SJCRH30 (cell line): Measurements from ENCODE around the gene DNAH2. TPM values are rescaled to one million over a fixed set of nuclear protein-coding genes. Genes with fewer than 3 reads are reported as not detected.

Source experiments
- DNase-seq, 2 experiments: peaks; one replicate each; pipeline ENCODE4 v3.0.0-alpha.2; 2015 to 2020
- H3K27ac ChIP-seq: fragments of 250-450 bp; sonication (Bioruptor Pico); 2 replicates; pipeline ENCODE4 v1.5.1; 2020; ENCODE audit warnings: mild to moderate bottlenecking, moderate library complexity
- H3K27me3 ChIP-seq: fragments of 250-450 bp; sonication (Bioruptor Pico); 2 replicates; pipeline ENCODE4 v1.5.1; 2020; ENCODE audit warnings: mild to moderate bottlenecking, moderate library complexity
- H3K36me3 ChIP-seq: fragments of 250-450 bp; sonication (Bioruptor Pico); 2 replicates; pipeline ENCODE4 v1.5.1; 2020; ENCODE audit warnings: mild to moderate bottlenecking, moderate library complexity
- H3K4me1 ChIP-seq: fragments of 250-450 bp; sonication (Bioruptor Pico); 2 replicates; pipeline ENCODE4 v1.5.1; 2020; ENCODE audit warnings: mild to moderate bottlenecking, moderate library complexity
- H3K4me3 ChIP-seq: fragments of 250-450 bp; sonication (Bioruptor Pico); 2 replicates; pipeline ENCODE4 v1.5.1; 2020; ENCODE audit warnings: mild to moderate bottlenecking, moderate library complexity
- H3K9me3 ChIP-seq: fragments of 250-450 bp; sonication (Bioruptor Pico); replicated peaks from 2 replicates; pipeline ENCODE4 v1.5.1; 2020; ENCODE audit warnings: mild to moderate bottlenecking, moderate library complexity
- total RNA-seq: library from RNA; depleted of rRNA; stranded (reverse); fragments of >200 nt; shearing (Covaris generic); gene quantifications from 2 replicates; pipeline ENCODE4 v1.2.3, GENCODE V29; 2014; rRNA removed

Gene DNAH2
- total RNA-seq, 1 experiment from 2014 or later: not detected

DNA sequence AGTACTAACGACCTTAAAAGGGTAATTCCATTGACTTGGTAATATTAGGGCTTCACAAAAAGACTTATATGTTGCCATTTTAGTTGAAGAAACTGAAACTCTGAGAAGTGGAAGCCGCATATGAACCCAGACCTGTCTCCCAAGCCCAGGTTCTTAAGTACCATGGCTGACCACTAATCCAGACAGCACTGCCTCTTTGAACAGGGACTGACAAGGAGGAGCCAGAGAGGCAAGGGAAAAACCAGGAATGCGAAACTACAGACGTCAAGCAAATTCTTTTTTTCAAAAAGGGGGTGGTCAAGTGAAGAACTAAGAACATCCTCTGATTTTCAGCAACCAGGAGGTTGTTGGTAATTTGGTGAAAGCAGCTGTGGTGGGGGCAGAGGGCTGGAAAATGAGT, 155.5 kb downstream of the DNAH2 start:
- Histone ChIP-seq H3K27ac (no peak overlapping the region), H3K4me3 (no peak overlapping the region), H3K36me3 (peaks cover 18% of the 10 kb centered on the region), H3K9me3 (no peaks in the 10 kb centered on the region), H3K4me1 (no peaks in the 10 kb centered on the region), H3K27me3 (no peaks in the 10 kb centered on the region)
- DNase-seq: no peak

DNA sequence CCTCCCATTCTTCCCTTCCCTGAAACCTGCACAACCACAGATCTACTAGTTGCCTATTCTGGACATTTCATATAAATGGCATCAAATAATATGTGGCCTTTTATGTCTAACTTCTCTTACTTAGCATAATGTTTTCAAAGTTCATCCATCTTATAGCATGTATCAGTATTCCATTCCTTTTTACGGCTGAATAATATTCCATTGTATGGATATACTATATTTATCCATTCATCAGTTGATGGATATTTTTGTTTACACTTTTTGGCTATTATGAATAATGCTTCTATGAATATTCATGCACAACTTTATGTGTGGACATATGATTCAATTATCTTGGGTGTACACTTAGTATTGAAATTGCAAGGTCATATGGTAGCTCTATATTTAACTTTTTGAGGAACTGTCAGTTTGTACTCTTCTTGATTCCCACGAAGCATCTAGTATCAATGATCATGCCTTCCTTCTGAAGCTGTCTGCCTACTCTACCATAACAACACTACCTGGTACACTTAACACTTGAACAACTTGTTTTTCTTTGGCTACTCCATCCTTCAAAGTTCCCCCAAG, 158.3 kb downstream of the DNAH2 start:
- H3K4me3 ChIP-seq: no peak overlapping the region
- no peaks in the 10 kb centered on the region for H3K4me1 ChIP-seq
- no peaks in the 10 kb centered on the region for H3K9me3 ChIP-seq
- DNase-seq: no peak
- no peaks in the 10 kb centered on the region for H3K27me3 ChIP-seq
- no peak overlapping the region for H3K27ac ChIP-seq
- peaks cover 29% of the 10 kb centered on the region for H3K36me3 ChIP-seq

DNA sequence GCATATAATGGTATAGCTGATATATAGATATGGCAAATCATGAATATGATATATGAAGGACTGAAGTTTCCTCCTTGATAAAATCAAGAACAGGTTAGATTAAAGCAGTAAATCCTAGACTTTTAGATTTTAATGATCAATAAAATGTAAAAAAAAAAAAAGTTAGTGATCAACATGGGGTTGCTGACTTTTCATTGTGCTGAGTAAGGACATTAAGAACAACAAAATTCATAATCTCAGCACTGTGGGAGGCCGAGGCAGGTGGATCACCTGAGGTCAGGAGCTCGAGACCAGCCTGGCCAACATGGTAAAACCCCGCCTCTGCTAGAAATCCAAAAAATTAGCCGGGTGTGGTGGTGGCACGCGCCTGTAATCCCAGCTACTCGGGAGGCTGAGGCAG, 160.7 kb downstream of the DNAH2 start:
- H3K4me1 ChIP-seq: no peaks in the 10 kb centered on the region
- H3K9me3 ChIP-seq: no peaks in the 10 kb centered on the region
- no peaks in the 10 kb centered on the region for H3K27me3 ChIP-seq
- H3K27ac ChIP-seq: no peak overlapping the region
- DNase-seq: no peak
- peaks cover 25% of the 10 kb centered on the region for H3K36me3 ChIP-seq
- no peak overlapping the region for H3K4me3 ChIP-seq

DNA sequence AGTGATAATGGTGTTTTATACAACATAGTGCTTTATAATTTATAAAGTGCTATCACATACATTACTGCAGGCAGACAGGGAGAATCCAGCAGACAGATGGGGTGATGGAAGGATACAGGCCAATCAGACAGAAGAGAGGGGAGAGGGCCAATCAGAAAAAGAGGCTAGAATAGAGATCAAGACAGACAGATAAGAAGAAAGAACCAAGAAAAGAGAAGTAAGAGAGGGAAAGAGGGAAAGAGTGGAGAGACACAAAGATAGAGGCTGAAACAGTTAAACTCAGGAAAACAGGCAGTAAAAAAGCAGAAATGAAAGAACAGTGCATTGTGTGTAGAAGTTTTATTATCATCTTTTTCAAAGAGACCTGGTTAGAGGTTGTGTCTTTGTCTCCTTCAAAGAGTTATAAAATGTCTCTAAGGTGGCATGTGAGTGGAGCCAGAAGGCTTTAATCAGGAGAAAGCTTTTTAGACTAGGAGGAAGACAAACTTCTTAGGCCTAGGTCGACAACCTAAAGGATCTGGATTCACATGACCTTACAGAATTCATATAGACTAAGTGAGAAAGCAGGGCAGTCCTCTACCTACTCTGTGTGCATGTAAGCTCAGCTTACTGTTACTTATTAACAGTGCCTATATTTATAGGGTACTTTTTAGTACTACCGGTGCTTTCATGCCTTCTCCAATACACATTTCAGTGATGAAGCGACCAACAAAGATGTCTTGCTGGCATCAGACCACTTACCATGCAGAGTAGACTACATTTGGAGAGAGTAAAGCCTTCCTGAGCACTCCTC, 162.7 kb downstream of the DNAH2 start:
- no peak for DNase-seq
- Histone ChIP-seq H3K4me1 (no peaks in the 10 kb centered on the region), H3K9me3 (no peaks in the 10 kb centered on the region), H3K27me3 (no peaks in the 10 kb centered on the region), H3K4me3 (no peak overlapping the region), H3K27ac (no peak overlapping the region), H3K36me3 (peaks cover 25% of the 10 kb centered on the region)

DNA sequence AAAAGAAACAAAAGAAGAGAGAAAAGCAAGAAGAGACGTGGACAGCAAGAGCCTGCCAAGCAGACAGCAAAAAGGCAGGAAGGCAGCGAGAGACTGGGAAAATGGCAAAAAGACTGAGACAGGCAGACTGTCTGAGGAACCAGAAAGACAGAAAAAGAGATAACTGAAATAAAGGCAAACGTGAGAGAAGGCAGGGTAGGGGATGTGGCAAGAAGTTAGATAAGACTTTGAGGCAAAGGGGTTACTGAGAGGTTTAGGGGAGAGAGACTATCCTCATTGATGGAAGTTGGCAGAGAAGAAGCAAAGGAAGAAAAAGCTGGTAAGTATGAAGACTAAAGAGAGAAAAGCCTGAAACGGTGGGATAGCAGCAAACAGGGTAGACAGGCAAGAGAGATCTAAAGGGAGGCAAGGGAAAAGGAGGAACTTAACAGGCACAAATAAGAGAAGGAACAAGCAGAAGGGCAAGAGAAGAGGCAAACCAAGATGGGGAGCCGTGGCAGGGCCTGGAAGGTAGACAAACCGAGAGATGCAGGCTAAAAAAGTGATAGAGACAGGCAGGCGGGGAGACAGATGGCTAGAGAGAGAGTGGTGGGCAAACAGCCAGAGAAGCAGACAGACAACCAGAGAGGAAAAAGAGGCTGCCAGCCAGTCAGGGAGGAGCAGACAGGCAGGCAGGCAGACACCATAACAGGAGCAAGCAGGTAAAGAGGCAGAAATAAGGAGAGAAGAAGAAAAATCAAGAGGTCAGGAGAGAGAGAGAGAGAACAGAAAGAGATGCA, 163.9 kb downstream of the DNAH2 start:
- Histone ChIP-seq H3K27me3 (no peaks in the 10 kb centered on the region), H3K9me3 (no peaks in the 10 kb centered on the region), H3K27ac (no peak overlapping the region), H3K4me1 (no peaks in the 10 kb centered on the region), H3K4me3 (peak overlapping the region; percentile 6; the same call in 1 of the 2 replicates), H3K36me3 (peaks cover 22% of the 10 kb centered on the region)
- peak; percentile 26 to 39 for DNase-seq

DNA sequence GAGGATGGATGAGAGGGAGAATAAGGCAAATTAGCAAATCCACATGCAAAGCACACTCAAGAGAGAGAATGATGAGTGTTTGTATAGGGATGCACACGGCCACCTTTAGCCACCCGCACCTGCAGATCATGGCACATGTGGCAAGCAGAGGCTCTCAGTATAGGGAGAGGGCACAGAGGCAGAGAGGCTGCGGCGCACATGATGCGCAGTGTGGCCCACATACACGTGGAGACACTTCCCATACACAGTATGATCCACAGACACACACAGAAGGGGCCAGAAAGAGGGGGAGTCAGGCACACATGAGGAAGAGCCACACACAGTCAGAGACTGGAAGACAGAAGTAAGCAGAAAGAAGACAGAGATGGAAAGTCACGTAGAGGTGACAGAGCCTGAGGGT, 164.5 kb downstream of the DNAH2 start:
- Histone ChIP-seq H3K27ac (no peak overlapping the region), H3K4me3 (peak overlapping the region; percentile 6; the same call in 1 of the 2 replicates), H3K4me1 (no peaks in the 10 kb centered on the region), H3K36me3 (peaks cover 19% of the 10 kb centered on the region), H3K27me3 (no peaks in the 10 kb centered on the region), H3K9me3 (no peaks in the 10 kb centered on the region)
- no peak for DNase-seq

DNA sequence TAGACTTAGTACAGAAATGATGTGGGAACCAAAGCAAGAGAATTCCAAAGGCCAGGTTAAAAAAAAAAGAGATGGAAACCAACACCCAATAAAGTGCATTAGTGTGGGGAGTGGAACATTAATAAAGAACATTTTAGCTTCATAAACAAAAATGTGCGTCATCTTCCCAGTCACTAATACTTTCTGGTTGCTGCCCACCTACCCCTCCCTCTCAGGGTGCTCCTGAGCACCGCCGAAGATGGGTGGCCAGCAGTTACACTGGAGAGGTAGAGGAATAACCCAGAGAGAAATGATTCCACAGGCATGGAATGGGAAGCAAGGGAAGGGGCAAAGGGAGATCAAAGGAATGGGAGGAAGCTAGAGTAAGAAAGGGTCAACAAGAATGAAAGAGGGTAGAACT, 165.1 kb downstream of the DNAH2 start:
- Histone ChIP-seq H3K4me1 (no peaks in the 10 kb centered on the region), H3K36me3 (peaks cover 15% of the 10 kb centered on the region), H3K4me3 (no peak overlapping the region), H3K9me3 (no peaks in the 10 kb centered on the region), H3K27ac (no peak overlapping the region), H3K27me3 (no peaks in the 10 kb centered on the region)
- DNase-seq: no peak

Other genes starting within 250 kb of the DNAH2 start
- 4.7 and 5.3 TPM in 2 replicates for gene ZBTB4, start 238.1 kb upstream of the DNAH2 start, total RNA-seq
- not detected in 2 replicates for gene SLC35G6, start 236.3 kb upstream of the DNAH2 start, total RNA-seq
- 27.7 and 32.0 TPM in 2 replicates for gene POLR2A, start 233.4 kb upstream of the DNAH2 start, total RNA-seq
- gene TNFSF12, start 168.7 kb upstream of the DNAH2 start, total RNA-seq: not detected in 2 replicates
- gene TNFSF13, start 159.0 kb upstream of the DNAH2 start, total RNA-seq: 0.40 and 0.41 TPM in 2 replicates
- gene SENP3, start 155.8 kb upstream of the DNAH2 start, total RNA-seq: 63.8 and 73.6 TPM in 2 replicates
- gene CD68, start 138.1 kb upstream of the DNAH2 start, total RNA-seq: 0.18 TPM in 1 of 2 replicates, not detected in the other
- 44.1 and 49.9 TPM in 2 replicates for gene MPDU1, start 133.9 kb upstream of the DNAH2 start, total RNA-seq
- 0.10 and 0.30 TPM in 2 replicates for gene SOX15, start 127.7 kb upstream of the DNAH2 start, total RNA-seq
- 30.2 and 30.6 TPM in 2 replicates for gene FXR2, start 102.8 kb upstream of the DNAH2 start, total RNA-seq
- 17.3 and 17.6 TPM in 2 replicates for gene SAT2, start 89.9 kb upstream of the DNAH2 start, total RNA-seq
- gene SHBG, start 87.6 kb upstream of the DNAH2 start, total RNA-seq: 0.14 and 0.38 TPM in 2 replicates
- 0.04 and 0.10 TPM in 2 replicates for gene ATP1B2, start 66.8 kb upstream of the DNAH2 start, total RNA-seq
- gene TP53, start 30.3 kb upstream of the DNAH2 start, total RNA-seq: 37.8 and 39.5 TPM in 2 replicates
- 14.9 and 15.6 TPM in 2 replicates for gene WRAP53, start 29.3 kb upstream of the DNAH2 start, total RNA-seq
- 3.5 and 4.1 TPM in 2 replicates for gene EFNB3, start 12.5 kb upstream of the DNAH2 start, total RNA-seq
- gene KDM6B, start 116.5 kb downstream of the DNAH2 start, total RNA-seq: 6.4 and 9.0 TPM in 2 replicates
- 0.36 and 0.63 TPM in 2 replicates for gene TMEM88, start 137.3 kb downstream of the DNAH2 start, total RNA-seq
- 30.4 and 45.3 TPM in 2 replicates for gene NAA38, start 139.8 kb downstream of the DNAH2 start, total RNA-seq
- 3.5 and 5.3 TPM in 2 replicates for gene CYB5D1, start 140.3 kb downstream of the DNAH2 start, total RNA-seq
- gene CHD3, start 171.0 kb downstream of the DNAH2 start, total RNA-seq: 101 and 109 TPM in 2 replicates
- gene RNF227, start 198.5 kb downstream of the DNAH2 start, total RNA-seq: 6.6 and 7.1 TPM in 2 replicates
- gene KCNAB3, start 212.1 kb downstream of the DNAH2 start, total RNA-seq: 0.61 and 0.73 TPM in 2 replicates
- 36.5 and 38.8 TPM in 2 replicates for gene TRAPPC1, start 214.2 kb downstream of the DNAH2 start, total RNA-seq
- gene CNTROB, start 214.5 kb downstream of the DNAH2 start, total RNA-seq: 27.5 and 29.8 TPM in 2 replicates